NCI-H1105 treated with DMSO at 0.1 percent for 48 hours (cell line): ENCODE measurements around the gene ECEL1.

ENCODE experiments used
- DNase-seq: peaks from one replicate; lab custom pipeline; 2025; lab: John Stamatoyannopoulos, UW

ECEL1 gene

DNA sequence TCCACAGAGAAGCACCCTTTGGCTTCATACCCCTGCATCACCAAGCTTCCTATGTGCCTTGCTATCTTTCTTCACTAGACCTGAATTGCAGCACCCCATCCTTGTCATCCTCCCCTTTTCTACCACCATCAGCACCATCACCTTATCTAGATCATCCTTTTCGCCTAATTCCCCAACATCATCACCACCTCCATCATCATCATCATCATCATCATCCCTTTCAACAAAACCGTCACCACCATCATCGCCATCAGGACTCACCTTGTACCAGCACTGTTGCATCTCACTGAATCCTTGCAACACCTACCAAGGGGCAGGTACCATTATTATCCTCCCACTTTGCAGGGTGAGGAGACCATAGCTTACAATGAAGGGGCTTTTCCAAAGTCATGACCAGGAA lies 10.8 kb upstream of the ECEL1 start:
- DNase-seq = no peak

- DNase-seq = no peak
Observed at GRCh38 chr2:232497348-232497747, 9.7 kb upstream of the ECEL1 start.

DNA sequence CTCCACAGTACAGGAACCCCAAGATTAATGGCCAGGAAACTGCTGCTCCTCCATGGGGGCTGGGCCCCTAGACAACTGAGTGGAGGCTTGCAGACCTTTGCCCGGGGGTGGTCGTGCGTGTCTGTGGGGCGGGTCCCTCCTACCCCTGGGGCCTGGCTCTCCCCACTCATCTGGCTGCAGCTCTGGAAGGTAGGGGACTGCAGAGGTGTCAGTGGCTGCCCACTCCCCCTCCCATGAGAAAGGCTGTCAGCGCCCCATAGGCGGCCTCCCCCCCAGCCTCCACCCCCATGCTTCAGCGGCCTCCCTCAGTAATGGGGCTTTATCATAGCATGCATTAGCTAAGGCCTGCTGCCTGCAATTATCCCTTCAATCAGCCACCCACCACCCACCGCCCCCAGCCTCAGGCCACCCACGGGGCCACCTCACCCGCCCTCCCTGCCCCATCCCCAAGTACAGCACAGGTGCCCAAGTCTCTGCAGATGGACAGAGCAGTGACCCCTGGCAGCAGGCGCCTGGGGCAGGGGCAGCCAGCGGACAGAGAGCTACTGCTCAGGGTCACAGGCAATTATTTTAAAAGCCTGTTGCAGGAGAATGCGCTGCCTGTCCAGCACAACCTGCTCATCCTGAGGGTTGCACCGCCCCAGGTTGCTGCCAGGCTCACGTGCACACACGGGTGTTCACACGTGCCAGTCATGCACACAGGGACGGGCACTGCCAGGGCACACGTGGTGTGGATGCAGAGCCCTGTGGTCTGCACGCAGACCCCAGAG lies 9.1 kb upstream of the ECEL1 start:
- DNase-seq = no peak

GRCh38 chr2:232495292-232495691 lies 7.7 kb upstream of the ECEL1 start:
- DNase-seq = no peak

- DNase-seq = no peak
Observed at GRCh38 chr2:232494542-232494941, 6.9 kb upstream of the ECEL1 start.

- DNase-seq = no peak
Observed at GRCh38 chr2:232493701-232494474, 6.3 kb upstream of the ECEL1 start.

GRCh38 chr2:232492963-232493700 lies 5.5 kb upstream of the ECEL1 start:
- DNase-seq = no peak

DNA sequence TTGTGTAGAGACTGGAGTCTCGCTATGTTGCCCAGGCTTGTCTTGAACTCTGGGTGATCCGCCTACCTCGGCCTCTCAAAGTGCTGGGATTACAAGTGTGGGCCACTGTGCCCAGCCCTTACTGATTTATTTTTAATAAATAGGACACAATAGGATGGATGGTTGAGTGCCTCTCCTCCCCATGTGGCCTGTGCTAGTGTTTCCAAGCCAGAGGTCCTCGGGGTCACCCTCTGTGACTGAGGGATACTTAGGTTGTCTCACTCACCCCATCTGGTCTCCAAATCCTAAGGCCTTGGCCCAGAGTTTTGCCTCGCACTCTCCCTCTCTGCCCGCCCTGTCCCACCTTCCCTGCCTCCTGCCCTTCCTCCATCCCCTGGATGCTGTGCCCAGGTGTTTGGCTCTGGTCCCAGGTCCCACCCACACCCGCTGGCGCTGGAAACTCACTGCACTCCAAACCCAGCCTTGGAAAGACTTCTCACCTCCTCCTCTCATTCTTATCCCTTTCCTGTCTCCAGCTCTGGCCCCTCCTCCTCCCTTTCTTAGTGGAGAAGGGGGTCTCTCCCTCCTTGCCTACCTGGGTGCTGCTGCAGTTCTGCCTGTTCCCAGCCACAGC lies 4.7 kb upstream of the ECEL1 start:
- DNase-seq = no peak

GRCh38 chr2:232491139-232491780 lies 3.6 kb upstream of the ECEL1 start:
- no peak for DNase-seq

- no peak for DNase-seq
Observed at GRCh38 chr2:232490221-232491138, 2.8 kb upstream of the ECEL1 start.

- no peak for DNase-seq
Observed at GRCh38 chr2:232489516-232490220, 2.0 kb upstream of the ECEL1 start.

GRCh38 chr2:232488721-232489300 lies 1.2 kb upstream of the ECEL1 start:
- DNase-seq = no peak

GRCh38 chr2:232488097-232488711 lies 570 bp upstream of the ECEL1 start:
- no peak for DNase-seq

GRCh38 chr2:232486558-232487384 lies 863 bp downstream of the ECEL1 start:
- no peak for DNase-seq

GRCh38 chr2:232485757-232486557 lies 1.7 kb downstream of the ECEL1 start:
- DNase-seq = no peak

GRCh38 chr2:232485348-232485756 lies 2.3 kb downstream of the ECEL1 start:
- no peak for DNase-seq

DNA sequence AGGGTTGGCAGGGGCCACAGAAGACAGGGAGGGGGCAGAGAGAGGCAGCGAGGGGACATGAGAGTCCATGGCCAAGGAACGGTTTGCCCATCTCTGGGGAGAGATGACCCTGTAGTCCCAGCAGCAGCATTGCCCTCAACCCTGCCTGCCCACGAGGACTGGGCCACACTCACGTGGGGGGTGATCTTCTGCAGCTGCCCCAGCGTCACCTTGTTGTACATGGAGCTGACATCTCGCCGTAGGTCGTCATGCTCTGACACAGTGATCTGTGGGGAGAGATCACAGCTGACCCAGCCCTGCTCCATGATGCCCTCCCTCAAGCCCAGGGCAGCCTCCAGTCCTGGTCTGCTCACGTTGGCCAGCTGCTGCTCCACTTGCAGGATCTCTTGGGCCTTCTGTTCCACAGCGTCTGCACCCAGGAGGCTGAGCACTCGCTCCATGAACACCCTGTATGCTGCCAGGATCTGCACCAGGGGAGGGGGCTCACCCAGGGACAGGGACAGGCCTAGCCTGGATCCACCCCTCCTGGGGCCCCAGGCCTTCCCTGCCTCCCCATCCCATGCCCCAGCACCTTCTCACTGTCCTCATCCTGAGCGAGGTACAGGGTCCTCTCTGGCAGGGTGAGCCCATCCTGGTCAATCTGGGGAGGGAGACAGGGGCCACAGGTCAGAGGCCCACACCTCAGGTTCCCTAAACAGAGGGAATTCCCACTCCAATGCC lies 2.8 kb downstream of the ECEL1 start:
- no peak for DNase-seq
